ENCODE data around the gene TTC7B. TPM values are rescaled to one million over a fixed set of nuclear protein-coding genes. Genes with fewer than 3 reads are reported as not detected.
"Not testable (repeated sequence)": the region's sequence is repeated elsewhere in the genome, so short reads cannot be mapped to it uniquely, and the experiment has no call there.

Gene TTC7B
- total RNA-seq, 1 donor from 2014 or later, result 32.4 TPM

DNA sequence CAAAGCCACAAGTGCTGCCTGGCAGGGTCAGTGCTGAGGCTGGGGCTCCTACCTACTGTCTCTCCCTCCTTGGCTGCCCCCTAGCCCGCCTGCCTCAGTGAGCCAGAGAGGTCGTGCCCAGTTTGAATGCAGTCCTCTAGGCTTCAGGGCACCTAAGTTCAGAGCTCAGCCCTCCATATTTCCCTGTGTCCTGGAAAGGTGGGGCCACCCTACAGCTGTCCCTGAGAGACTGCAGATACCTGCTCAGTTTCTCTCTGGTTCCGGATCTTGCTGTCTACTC, 276.8 kb downstream of the TTC7B start:
- no peak for ATAC-seq
- no peak for DNase-seq (ENCODE audit: low spot score)

DNA sequence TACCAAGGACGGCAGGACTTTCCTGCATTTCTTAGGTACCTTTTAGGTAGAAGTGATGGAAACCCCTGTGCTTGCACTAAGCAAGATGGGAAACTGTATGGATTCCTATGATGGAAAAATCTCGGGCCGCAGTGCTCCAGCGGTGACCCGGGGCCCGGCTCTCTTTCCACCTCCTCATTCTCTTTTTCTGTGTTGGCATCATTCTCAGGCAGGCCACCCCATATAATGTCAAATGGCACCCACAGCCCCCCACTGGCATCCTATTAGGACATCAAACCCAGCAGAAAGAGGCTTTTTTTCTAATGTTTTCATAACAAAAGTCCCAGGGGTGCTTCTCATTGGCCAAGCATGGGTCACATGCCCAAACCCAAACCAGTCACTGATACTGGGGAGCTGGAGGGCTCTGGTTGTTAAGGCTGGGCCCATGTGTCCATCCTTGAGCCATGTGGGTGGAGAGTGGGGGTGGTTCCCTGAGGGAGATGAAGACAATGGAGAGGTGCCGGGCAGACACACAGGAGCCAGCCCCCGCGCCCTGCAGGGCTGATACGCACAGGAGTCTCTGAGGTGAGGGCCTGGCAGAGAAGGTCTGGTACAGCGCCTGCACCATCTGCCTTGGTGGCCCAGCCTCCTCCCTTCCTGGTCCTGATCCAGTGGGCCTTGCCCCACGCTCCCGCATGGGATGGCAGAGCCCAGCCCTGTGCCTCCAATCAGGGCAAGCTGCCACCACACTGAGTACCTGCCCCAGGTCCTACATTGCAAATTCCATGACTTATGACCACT, 277.3 kb downstream of the TTC7B start:
- DNase-seq (ENCODE audit: low spot score) (no peak), ATAC-seq (no peak)

DNA sequence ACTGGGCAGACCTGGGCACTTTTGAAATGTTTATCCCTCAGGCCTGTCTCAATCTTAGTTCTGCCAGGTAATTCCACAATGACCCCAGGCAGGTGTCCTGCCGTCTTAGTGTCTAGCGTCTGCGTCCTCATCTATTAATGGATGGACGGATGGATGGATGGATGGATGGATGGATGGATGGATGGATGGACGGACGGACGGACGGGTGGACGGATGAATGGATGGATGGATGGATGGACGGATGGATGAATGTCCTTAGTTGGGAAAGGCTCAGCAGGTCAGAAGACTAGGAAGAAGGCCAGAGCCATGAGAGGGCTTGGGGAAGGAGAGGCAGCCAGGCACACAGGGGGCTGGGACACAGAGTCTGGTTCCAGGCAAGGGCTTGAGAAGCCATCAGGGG, 278.1 kb downstream of the TTC7B start:
- ATAC-seq, result no peak
- no peak for DNase-seq (ENCODE audit: low spot score)

DNA sequence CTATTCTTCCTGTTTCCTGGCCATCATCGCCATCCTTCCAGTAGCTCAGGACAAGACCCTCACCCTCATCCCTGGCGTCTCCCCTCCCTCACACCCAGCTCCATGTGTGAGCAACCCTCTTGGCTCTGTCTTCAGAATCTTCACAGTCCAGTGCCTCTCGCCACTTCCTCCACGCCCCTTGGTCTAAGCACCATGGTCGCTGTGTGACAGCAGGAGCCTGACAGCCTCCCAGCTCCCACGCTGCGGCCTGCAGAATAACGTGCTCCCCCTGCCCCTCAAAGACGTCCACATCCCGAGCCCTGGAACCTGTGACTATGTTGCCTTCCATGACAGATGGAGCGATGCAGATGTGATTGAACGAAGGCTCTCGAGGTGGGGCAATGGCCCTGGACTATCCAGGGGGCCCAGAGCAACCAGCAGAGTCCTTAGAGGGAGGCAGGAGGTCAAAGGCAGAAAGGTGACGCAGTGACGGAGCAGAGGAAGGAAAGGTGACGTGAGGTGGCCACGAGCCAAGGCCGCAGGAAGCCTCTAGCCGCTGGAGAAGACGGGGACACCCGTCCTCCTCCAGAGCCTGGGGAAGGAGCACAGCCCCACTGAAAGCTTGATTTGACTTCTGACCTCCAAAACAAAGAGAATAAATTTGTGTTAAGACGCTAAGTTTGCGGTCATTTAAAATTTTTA, 279.6 kb downstream of the TTC7B start:
- ATAC-seq (peak; percentile 28), DNase-seq (ENCODE audit: low spot score) (no peak)

DNA sequence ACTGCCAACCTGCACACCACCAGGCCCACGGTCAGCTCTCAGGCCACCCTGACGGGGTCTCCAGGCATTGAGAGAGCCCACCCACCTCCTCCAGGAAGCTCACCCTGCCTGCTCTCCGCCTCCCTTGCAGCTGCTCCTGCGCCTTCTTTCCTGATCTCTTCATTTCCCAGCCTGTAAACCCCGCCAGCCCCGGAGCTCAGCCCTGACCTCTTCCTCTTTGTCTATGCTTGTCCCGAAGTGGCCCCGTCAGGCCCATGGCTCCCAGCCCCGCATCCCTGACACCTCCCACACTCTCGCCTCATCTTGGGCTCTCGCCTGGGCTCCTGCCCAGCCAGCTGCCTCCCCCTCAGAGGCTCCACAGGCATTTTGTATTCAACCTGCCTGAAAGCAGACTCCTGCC, 280.1 kb downstream of the TTC7B start:
- peak; percentile 33 for ATAC-seq
- DNase-seq (ENCODE audit: low spot score), result no peak

DNA sequence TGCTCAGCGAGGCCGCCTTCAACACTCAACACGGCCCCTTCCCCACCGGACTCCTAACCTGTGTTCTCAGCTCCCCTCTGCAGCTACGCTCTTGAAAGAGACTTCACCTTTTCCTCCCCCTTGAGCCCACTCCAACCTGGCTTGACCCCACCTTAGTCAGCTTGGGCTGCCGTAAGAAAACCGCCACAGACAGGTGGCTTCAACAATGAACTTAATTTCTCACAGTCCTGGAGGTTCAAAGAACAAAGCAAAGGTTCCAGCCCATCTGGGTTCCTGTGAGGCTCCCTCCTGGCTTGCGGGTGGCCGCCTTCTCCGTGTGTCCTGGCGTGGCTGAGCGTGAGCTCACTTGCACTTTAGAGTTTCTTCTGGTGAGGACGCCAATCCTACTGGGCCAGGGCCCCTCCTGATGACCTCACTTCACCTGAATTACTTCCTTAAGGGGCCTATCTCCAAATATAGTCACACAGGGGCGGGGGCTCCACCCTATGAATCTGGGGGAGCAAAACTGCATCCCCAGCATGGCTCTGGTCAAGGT, 280.6 kb downstream of the TTC7B start:
- DNase-seq (ENCODE audit: low spot score) (no peak), ATAC-seq (no peak)

DNA sequence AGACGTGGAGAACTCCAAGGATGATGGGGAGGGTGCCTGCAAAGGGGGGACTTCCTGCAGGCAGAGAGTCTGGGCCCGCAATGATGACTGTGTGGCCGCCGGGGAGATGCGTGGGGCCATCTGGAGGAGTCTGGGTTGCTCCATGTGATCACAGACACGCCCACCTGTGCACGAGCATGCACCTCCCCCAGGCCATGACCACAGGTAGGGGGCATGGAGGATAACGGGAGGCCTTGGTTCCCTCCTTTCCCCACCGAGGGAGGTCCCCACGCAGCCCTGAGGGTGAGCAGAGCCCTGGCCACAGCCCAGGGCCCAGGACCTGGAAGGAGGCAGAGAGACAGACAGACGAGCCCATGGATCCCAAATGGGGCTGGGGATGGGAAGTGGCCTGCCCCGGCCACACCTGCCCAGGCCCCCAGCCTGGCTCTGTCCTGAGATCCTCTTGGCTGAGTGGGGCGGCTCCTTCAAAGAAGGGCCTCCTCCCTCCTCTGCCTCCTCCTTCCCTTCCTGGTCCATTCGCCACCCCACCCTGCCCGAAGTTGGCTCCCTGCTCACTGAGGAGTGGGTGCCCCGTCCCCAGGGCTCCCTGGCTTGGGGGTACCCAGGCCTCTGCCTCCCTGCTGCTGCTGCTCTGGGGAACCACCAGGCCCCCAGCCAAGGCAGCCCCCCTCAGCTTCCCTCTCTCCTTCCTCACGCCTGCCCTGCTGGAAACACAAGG, 281.2 kb downstream of the TTC7B start:
- DNase-seq (ENCODE audit: low spot score) (no peak), ATAC-seq (no peak)

DNA sequence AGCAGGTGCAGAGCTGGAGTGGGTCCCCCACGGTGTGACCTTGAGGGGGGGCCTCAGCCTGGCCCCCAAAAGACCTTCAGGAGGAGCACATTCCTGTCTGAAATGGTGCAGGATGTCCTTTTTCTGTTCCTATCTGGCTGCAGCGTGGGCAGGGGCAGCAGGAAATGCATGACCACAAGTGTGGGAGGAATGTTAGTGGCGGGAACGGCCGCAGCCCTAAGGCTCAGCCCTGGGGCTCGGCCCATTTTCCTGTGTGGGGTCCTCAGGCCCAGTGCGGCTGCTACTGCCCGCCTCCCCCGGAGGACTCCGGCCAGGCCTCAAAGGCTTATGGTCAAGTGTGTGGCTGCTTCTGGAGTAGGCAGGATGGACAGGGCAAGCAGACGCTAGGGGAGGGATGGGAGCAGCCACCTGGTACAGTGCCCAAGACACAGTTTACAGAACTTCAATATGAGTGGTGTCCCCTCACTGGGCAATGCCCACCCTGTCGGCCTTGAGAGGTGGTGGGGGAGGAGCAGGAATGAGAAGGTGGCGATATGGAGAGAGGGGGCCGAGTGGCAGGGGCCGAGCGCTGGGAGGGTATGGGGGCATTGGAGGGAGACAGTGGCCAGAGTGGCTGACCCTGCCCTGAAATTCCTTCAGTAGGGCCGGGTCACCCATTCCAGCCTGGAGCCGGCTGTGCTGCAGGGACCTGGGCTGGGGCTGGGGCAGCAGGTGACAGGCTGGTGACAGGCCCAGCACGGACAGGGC, 282.0 kb downstream of the TTC7B start:
- DNase-seq (ENCODE audit: low spot score), result no peak
- peak; percentile 19 for ATAC-seq

DNA sequence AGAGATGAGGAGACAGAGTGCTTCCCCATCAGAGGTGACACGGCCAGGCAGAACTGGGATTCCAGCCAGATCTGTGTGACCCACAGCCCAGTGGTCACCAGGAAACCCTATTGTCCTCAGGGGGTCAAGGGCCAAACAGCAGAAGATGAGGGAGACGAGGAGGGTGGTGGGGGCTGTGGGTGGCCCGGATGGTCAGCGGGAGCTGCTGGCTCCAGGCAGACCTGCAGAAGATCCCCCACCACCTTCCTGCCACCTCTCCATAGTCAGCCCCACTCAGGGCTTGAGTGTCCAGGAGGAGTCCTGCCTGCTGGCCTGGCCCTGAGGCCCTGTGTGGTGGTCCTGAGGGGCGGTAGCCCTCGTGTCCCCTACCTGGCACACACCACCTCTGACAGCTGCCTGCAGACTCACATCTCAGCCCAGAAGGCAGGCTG, 282.6 kb downstream of the TTC7B start:
- no peak for DNase-seq (ENCODE audit: low spot score)
- ATAC-seq, result peak; percentile 54

DNA sequence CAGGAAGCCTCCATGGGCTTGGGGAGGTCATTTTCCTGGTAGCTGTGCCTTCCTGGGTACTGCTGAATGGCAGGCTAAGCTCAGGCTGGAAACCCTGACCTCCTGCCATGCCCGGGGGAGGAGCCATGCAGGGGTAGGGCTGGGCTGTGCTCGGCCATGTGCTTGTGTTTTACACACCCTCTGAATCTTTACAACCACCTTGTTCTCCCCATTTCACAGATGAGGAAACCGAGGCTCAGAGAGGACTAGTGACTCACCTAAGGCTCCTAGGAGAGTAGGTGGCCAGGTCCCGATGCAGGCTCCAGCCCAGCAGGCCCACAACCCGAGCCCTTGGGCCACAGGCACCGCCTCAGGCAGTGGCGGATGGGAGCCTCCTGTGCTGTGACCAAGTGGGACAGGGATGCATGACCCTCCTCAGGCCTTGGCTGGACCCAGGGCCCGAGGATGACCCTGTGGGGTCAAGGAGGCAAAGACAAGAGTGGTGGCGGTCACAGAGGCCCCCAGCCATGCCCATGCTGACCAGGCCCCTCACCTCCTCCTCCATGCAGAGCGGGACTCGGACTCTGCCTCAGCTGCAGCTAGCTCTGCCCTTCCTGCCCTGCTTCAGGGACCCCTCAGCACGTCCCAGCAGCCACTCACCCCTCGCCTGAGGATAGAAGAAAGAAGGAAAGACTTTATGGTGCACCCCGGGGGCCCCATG, 283.3 kb downstream of the TTC7B start:
- DNase-seq (ENCODE audit: low spot score), result no peak
- peak; percentile 5 for ATAC-seq

DNA sequence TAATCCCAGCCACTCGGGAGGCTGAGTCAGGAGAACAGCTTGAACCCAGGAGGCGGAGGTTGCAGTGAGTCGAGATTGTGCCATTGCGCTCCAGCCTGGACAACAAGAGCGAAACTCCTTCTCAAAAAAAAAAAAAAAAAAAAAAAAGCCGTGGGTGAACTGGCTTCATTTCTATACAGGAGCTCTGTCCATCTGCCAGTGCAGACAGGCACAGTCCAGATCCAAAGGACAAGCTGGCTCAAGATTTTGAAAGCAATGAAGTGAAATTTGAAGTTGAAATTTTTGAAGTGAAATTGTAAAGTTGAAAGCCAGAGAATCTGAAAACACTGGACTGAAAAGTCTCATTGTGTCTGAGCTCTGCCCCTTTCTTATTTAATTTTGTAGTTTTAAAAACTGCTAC, 284.7 kb downstream of the TTC7B start:
- no peak for DNase-seq (ENCODE audit: low spot score)
- ATAC-seq, result no peak

DNA sequence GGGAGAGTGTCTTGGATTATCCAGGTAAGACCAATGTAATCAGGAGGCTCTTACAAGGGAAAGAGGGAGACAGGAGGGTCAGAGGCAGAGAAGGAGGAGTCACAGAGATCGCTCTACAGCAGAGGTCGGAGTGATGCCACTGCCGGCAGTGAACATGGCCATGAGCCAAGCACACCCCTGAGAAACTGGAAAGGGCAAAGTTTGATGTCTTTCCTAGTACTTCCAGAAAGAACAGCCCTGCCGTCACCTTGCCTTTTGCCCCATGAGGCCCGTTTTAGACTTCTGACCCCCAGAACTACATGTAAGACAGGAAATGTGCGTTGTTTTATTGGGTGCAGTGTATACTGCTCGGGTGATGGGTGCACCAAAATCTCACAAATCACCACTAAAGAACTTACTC, 285.7 kb downstream of the TTC7B start:
- no peak for ATAC-seq
- no peak for DNase-seq (ENCODE audit: low spot score)

DNA sequence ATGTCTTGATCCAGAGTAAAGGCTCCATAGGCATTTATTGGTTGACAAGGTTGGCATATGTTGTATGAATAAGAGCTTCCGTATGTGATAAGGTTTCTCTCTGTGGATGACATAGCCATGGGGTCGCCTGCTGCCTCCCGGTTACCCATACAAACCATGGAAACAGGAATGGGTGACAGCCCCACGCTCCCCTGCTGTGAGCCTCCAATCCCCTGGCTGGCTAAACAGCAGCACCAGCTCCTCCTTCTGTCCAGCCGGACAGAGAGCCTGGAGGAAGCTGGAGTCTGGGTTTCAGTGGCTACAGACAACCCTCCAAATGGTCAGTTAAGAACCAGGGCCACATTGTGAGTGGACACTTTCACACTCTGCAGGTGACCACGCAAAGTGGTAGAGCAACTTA, 288.3 kb downstream of the TTC7B start:
- ATAC-seq, result no peak
- no peak for DNase-seq (ENCODE audit: low spot score)

DNA sequence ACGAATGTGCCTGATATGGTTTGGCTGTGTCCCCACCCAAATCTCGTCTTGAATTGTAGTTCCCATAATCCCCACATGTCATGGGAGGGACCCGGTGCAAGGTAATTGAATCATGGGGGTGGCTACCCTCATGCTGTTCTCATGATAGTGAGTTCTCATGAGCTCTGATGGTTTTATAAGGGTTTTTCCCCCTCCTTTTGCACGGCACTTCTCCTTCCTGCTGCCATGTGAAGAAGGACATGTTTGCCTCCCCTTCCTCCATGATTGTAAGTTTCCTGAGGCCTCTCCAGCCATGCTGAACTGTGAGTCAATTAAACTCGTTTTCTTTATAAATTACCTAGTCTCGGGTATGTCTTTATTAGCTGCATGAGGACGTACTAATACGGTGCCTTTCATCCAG, 289.7 kb downstream of the TTC7B start:
- ATAC-seq; DNase-seq (ENCODE audit: low spot score): not testable (repeated sequence)

DNA sequence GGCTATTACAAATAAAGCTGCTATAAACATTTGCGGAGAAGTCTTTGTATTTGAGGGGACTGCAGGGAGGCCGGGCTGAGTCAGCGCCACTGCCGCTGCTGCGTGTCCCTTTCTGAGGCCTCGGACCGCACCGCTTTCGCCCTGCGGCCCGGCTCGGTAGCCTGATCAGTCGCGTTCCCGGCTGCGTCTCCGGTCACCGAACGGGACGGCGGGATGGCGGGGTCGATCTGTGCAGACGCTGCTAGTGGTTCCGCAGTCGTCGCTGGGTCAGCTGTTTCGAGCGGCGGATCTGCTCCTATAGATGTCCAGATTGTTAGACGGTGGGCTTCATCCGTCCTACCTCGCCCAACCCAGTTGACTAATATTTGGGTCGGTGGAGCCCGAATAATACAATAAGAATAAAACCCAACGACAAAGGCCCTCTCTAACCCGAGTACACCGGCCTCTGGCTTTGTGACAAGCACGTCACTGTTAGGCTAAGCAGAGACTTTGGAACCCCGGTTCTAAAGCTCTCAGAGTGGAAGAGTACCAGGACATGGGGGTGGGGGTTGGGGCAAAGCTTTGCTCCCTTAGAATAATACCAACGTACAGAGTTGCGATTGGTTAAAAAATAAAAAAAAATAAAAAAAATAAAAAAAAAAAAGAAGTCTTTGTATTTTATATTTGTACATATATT, 290.7 kb downstream of the TTC7B start:
- not testable (repeated sequence) for DNase-seq (ENCODE audit: low spot score)
- peak; percentile 91 for ATAC-seq

DNA sequence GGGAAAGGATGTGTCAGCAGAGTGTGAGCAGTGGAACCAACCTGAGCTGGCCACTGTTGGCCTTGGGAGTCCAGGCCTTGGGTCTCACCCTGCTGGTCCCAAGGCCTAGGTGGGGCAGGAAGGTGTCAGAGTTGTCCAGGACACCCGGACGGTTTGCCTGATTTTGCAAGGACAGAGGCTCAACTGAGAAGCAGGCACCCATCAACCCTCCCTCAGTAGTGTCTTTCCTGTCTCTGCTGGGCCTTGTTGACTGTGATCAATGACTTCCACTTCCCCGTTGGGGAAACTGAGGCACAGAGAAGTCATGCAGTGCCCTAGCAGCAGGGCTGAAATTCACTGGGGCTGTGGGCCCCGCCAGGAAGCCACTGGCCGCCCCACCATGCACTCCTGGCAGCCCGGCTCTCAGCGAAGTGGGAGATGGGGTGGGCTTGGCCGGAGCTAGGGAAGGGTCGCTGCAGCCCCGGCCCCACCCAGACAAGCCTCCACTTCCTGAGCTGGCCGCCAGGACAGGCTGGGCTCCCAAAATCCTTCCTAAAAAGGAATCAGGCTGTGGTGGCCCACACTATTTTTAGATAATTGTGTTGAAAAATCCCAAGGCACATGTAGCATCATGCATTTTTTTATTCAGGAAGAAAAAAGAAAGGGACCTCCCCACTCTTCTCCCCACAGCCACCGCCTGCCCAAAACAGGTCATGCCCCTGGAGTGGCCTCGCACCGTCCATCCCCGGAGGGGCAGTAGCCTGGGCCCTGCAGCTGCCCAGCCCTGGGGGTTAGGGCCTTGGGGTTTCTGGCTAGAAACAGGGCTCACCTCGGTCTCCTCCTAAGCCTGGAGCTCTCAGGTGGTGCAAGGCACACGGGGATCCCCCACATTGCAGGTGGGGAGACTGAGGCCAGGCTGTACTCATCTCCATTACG, 292.0 kb downstream of the TTC7B start:
- ATAC-seq, result no peak
- no peak for DNase-seq (ENCODE audit: low spot score)

DNA sequence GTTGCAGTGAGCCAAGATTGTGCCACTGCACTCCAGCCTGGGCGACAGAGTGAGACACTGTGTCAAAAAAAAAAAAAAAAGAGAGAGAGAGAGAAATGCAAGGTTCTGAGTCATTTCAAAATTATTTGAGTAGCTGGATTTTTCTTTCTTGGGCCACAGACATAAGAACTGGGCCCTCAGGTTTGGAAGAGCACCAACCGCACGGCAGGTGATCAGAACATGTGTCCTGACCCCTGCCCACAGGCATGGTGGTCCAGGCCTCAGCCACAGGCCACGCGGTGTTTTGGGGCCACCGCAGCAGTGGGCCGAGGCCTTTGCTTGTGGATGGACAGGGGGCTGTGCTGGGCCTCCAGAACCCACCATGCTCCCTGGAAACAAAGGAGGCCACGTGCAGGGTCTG, 292.7 kb downstream of the TTC7B start:
- no peak for ATAC-seq
- no peak for DNase-seq (ENCODE audit: low spot score)

DNA sequence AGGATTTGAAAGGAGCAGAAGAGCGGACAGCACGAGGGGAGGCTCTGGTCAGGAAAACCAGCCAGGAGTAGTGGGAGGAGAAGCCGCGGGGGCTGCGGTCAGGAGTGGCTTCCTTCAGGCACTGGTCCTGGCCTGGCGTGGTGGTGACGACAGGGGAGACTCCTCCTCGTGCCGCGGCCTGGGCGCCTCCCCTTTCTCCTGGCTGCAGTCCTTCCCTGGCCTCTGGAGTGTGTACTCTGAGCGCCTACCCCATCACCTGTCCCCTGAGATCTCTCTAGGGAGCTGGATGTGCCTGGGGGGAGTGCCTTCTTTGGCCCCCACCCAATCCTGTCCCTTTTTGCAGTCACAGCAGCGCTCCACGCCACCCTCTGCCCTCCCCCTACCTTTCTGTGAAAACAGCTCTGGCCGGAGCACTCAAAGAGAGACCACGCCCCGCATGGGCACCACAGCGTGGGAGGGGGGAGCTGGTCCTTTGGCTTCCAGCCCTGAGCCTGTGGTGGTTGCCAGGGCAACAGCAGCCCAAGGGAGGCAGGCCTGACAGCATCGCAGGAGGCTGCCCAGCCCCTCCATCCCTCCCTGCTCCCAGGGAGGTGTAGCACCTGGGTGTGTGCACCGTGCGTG, 293.5 kb downstream of the TTC7B start:
- DNase-seq (ENCODE audit: low spot score) (no peak), ATAC-seq (no peak)

Measured in left lobe of liver (tissue), 2 donors.